ENCODE measurements around the gene RNF181.
"Not testable (repeated sequence)": the region's sequence is repeated elsewhere in the genome, so short reads cannot be mapped to it uniquely, and the experiment has no call there.

Gene RNF181

GRCh38 chr2:85596486-85597143 lies 1.1 kb downstream of the RNF181 start:
- no peak for DNase-seq (ENCODE audit: low read depth)

GRCh38 chr2:85597241-85597640 lies 1.7 kb downstream of the RNF181 start:
- no peak for DNase-seq (ENCODE audit: low read depth)

- no peak for DNase-seq (ENCODE audit: low read depth)
These were observed 3.2 kb downstream of the RNF181 start for GRCh38 chr2:85598594-85599340.

- DNase-seq (ENCODE audit: low read depth) = no peak
These were observed 4.1 kb downstream of the RNF181 start for GRCh38 chr2:85599468-85600234.

- DNase-seq (ENCODE audit: low read depth) = no peak
These were observed 4.7 kb downstream of the RNF181 start for GRCh38 chr2:85600235-85600575.

- DNase-seq (ENCODE audit: low read depth) = no peak
These were observed 5.6 kb downstream of the RNF181 start for GRCh38 chr2:85600951-85601770.

- no peak for DNase-seq (ENCODE audit: low read depth)
These were observed 6.4 kb downstream of the RNF181 start for GRCh38 chr2:85601771-85602475.

- peak; percentile 83 for DNase-seq (ENCODE audit: low read depth)
These were observed 7.1 kb downstream of the RNF181 start, which contains the start of gene TMEM150A for GRCh38 chr2:85602476-85603234. Gene TMEM150A (minus strand): TSS chr2:85602698. CDS start chr2:85601948, 750 bp downstream.

GRCh38 chr2:85604133-85604444 lies 8.5 kb downstream of the RNF181 start:
- not testable (repeated sequence) for DNase-seq (ENCODE audit: low read depth)

- DNase-seq (ENCODE audit: low read depth) = no peak
These were observed 9.2 kb downstream of the RNF181 start for GRCh38 chr2:85604568-85605339.

GRCh38 chr2:85605406-85606115 lies 10.0 kb downstream of the RNF181 start:
- DNase-seq (ENCODE audit: low read depth) = no peak

- no peak for DNase-seq (ENCODE audit: low read depth)
These were observed 10.5 kb downstream of the RNF181 start for GRCh38 chr2:85606116-85606455.

GRCh38 chr2:85607268-85608215 lies 12.0 kb downstream of the RNF181 start:
- no peak for DNase-seq (ENCODE audit: low read depth)

- DNase-seq (ENCODE audit: low read depth) = no peak
These were observed 15.7 kb downstream of the RNF181 start for GRCh38 chr2:85611217-85611704.

- DNase-seq (ENCODE audit: low read depth) = peak; percentile 70
These were observed 16.4 kb downstream of the RNF181 start, which contains the start of gene C2orf68 for GRCh38 chr2:85611705-85612587. Gene C2orf68 (minus strand): TSS chr2:85612066. CDS start chr2:85611984, 82 bp downstream.

GRCh38 chr2:85613717-85614515 lies 18.4 kb downstream of the RNF181 start:
- DNase-seq (ENCODE audit: low read depth) = no peak

Measured in stimulated activated CD8-positive, alpha-beta memory T cell treated with anti-CD3 and anti-CD28 coated beads, Interleukin-12 subunit alpha, Interleukin-12 subunit beta, amount 100 ng/mL, for 4 hours (primary cell).